Measurements from ENCODE around the gene TSPAN12. TPM values are rescaled to one million over a fixed set of nuclear protein-coding genes. Genes with fewer than 3 reads are reported as not detected.

TSPAN12 gene
- total RNA-seq, 1 donor, result 1.8 TPM

GRCh38 chr7:120814253-120814939, 43.5 kb downstream of the TSPAN12 start:
- Histone ChIP-seq H3K4me3 (ENCODE audit: insufficient read depth, low read length) (no peak overlapping the region), H3K27me3 (ENCODE audit: insufficient read depth, low read length) (no peaks in the 10 kb centered on the region)
- no peak for DNase-seq (ENCODE audit: insufficient read length, low spot score, missing footprints)

GRCh38 chr7:120813546-120814252, 44.2 kb downstream of the TSPAN12 start:
- no peaks in the 10 kb centered on the region for H3K9me3 ChIP-seq (ENCODE audit: low read depth, low read length)

More at GRCh38 chr7:120814253-120814939, 43.5 kb downstream of the TSPAN12 start:
- no peak for TF ChIP-seq CTCF (IDR thresholded peaks at IDR 0.05; ENCODE audit: extremely low read depth, low read depth, low read length)
- Histone ChIP-seq H3K36me3 (ENCODE audit: insufficient read depth, low read length) (no peaks in the 10 kb centered on the region), H3K27ac (ENCODE audit: low read depth, low read length) (no peak overlapping the region), H3K79me2 (ENCODE audit: insufficient read depth, low read length) (no peaks in the 10 kb centered on the region), H3K9me3 (ENCODE audit: low read depth, low read length) (no peaks in the 10 kb centered on the region), H3K4me2 (ENCODE audit: insufficient read depth, low read length) (no peak overlapping the region), H3K4me1 (ENCODE audit: insufficient read depth, low read length) (no peaks in the 10 kb centered on the region), H2AFZ (ENCODE audit: low read length) (no peak overlapping the region), H4K20me1 (ENCODE audit: insufficient read depth, low read length) (no peaks in the 10 kb centered on the region)

GRCh38 chr7:120813089-120813488, 44.9 kb downstream of the TSPAN12 start:
- TF ChIP-seq CTCF (IDR thresholded peaks at IDR 0.05; ENCODE audit: extremely low read depth, low read depth, low read length), result no peak
- H4K20me1 ChIP-seq (ENCODE audit: insufficient read depth, low read length), result no peaks in the 10 kb centered on the region
- no peak overlapping the region for H3K4me3 ChIP-seq (ENCODE audit: insufficient read depth, low read length)
- no peak overlapping the region for H3K27ac ChIP-seq (ENCODE audit: low read depth, low read length)
- H3K79me2 ChIP-seq (ENCODE audit: insufficient read depth, low read length), result no peaks in the 10 kb centered on the region
- no peaks in the 10 kb centered on the region for H3K36me3 ChIP-seq (ENCODE audit: insufficient read depth, low read length)
- H3K4me1 ChIP-seq (ENCODE audit: insufficient read depth, low read length), result no peaks in the 10 kb centered on the region
- no peaks in the 10 kb centered on the region for H3K27me3 ChIP-seq (ENCODE audit: insufficient read depth, low read length)
- DNase-seq (ENCODE audit: insufficient read length, low spot score, missing footprints), result no peak
- no peak overlapping the region for H2AFZ ChIP-seq (ENCODE audit: low read length)
- no peak overlapping the region for H3K4me2 ChIP-seq (ENCODE audit: insufficient read depth, low read length)
- H3K9me3 ChIP-seq (ENCODE audit: low read depth, low read length), result no peaks in the 10 kb centered on the region

More at GRCh38 chr7:120813546-120814252, 44.2 kb downstream of the TSPAN12 start:
- Histone ChIP-seq H3K4me1 (ENCODE audit: insufficient read depth, low read length) (no peaks in the 10 kb centered on the region), H3K4me3 (ENCODE audit: insufficient read depth, low read length) (no peak overlapping the region), H2AFZ (ENCODE audit: low read length) (no peak overlapping the region), H4K20me1 (ENCODE audit: insufficient read depth, low read length) (no peaks in the 10 kb centered on the region), H3K36me3 (ENCODE audit: insufficient read depth, low read length) (no peaks in the 10 kb centered on the region), H3K27me3 (ENCODE audit: insufficient read depth, low read length) (no peaks in the 10 kb centered on the region), H3K79me2 (ENCODE audit: insufficient read depth, low read length) (no peaks in the 10 kb centered on the region), H3K27ac (ENCODE audit: low read depth, low read length) (no peak overlapping the region), H3K4me2 (ENCODE audit: insufficient read depth, low read length) (no peak overlapping the region)
- no peak for DNase-seq (ENCODE audit: insufficient read length, low spot score, missing footprints)
- TF ChIP-seq CTCF (IDR thresholded peaks at IDR 0.05; ENCODE audit: extremely low read depth, low read depth, low read length), result no peak

- Histone ChIP-seq H3K27ac (ENCODE audit: low read depth, low read length) (no peak overlapping the region), H3K4me1 (ENCODE audit: insufficient read depth, low read length) (no peaks in the 10 kb centered on the region), H2AFZ (ENCODE audit: low read length) (no peak overlapping the region), H3K4me3 (ENCODE audit: insufficient read depth, low read length) (no peak overlapping the region), H3K27me3 (ENCODE audit: insufficient read depth, low read length) (no peaks in the 10 kb centered on the region), H3K79me2 (ENCODE audit: insufficient read depth, low read length) (no peaks in the 10 kb centered on the region), H3K4me2 (ENCODE audit: insufficient read depth, low read length) (no peak overlapping the region), H3K36me3 (ENCODE audit: insufficient read depth, low read length) (no peaks in the 10 kb centered on the region), H3K9me3 (ENCODE audit: low read depth, low read length) (no peaks in the 10 kb centered on the region), H4K20me1 (ENCODE audit: insufficient read depth, low read length) (no peaks in the 10 kb centered on the region)
- DNase-seq (ENCODE audit: insufficient read length, low spot score, missing footprints), result no peak
- no peak for TF ChIP-seq CTCF (IDR thresholded peaks at IDR 0.05; ENCODE audit: extremely low read depth, low read depth, low read length)
Observed at GRCh38 chr7:120809260-120809659, 48.7 kb downstream of the TSPAN12 start.

All from osteoblast (primary cell).